H9 (cell line): ENCODE results near the gene ATP11C. TPM values are rescaled to one million over a fixed set of nuclear protein-coding genes. Genes with fewer than 3 reads are reported as not detected.

Source experiments
- DNase-seq: peaks from one replicate; pipeline ENCODE4 v3.0.0-alpha.2; 2017
- H2AFZ ChIP-seq: one replicate; pipeline ENCODE4 v1.6.1; 2013; ENCODE audit warnings: mild to moderate bottlenecking, low read length, control low read depth, moderate library complexity
- H2AK5ac ChIP-seq: 2 replicates; pipeline ENCODE4 v1.6.1; 2013; ENCODE audit warnings: low read length, control low read depth, mixed read lengths; ENCODE audit not compliant: insufficient read length
- H2BK120ac ChIP-seq: one replicate; pipeline ENCODE4 v1.6.1; 2013; ENCODE audit warnings: low read depth, mild to moderate bottlenecking, low read length, control low read depth, inconsistent platforms; ENCODE audit not compliant: poor library complexity, severe bottlenecking
- H2BK12ac ChIP-seq: 2 replicates; pipeline ENCODE4 v1.6.1; 2013; ENCODE audit warnings: low read length, control low read depth, mixed read lengths, low read depth; ENCODE audit not compliant: insufficient read length
- H2BK15ac ChIP-seq: 2 replicates; pipeline ENCODE4 v1.6.1; 2013; ENCODE audit warnings: low read depth, low read length, control low read depth
- H2BK20ac ChIP-seq: one replicate; pipeline ENCODE4 v1.6.1; 2013; ENCODE audit warnings: low read depth, mild to moderate bottlenecking, low read length, control low read depth, inconsistent platforms; ENCODE audit not compliant: poor library complexity, severe bottlenecking
- H2BK5ac ChIP-seq: 2 replicates; pipeline ENCODE4 v1.6.1; 2013; ENCODE audit warnings: low read length, control low read depth, mixed read lengths; ENCODE audit not compliant: insufficient read length
- H3K14ac ChIP-seq: 2 replicates; pipeline ENCODE4 v1.6.1; 2013; ENCODE audit warnings: low read length, control low read depth; ENCODE audit not compliant: insufficient read depth
- H3K18ac ChIP-seq: 2 replicates; pipeline ENCODE4 v1.6.1; 2013; ENCODE audit warnings: low read depth, mild to moderate bottlenecking, mixed read lengths, low read length, control low read depth; ENCODE audit not compliant: insufficient read length
- H3K23ac ChIP-seq: 2 replicates; pipeline ENCODE4 v1.6.1; 2013; ENCODE audit warnings: low read length, control low read depth, mixed read lengths, low read depth; ENCODE audit not compliant: insufficient read length
- H3K23me2 ChIP-seq: 2 replicates; pipeline ENCODE4 v1.6.1; 2013; ENCODE audit warnings: low read depth, mild to moderate bottlenecking, mixed read lengths, low read length, control low read depth; ENCODE audit not compliant: insufficient read length, poor library complexity, severe bottlenecking
- H3K27ac ChIP-seq: 2 replicates; pipeline ENCODE4 v1.5.1; 2013; ENCODE audit warnings: low read length, control low read depth, mixed read lengths, low read depth; ENCODE audit not compliant: insufficient read length
- H3K27me3 ChIP-seq: 2 replicates; pipeline ENCODE4 v1.6.1; 2013; ENCODE audit warnings: low read length, control low read depth, inconsistent platforms; ENCODE audit not compliant: insufficient read depth
- H3K4ac ChIP-seq: 2 replicates; pipeline ENCODE4 v1.6.1; 2013; ENCODE audit warnings: low read depth, mild to moderate bottlenecking, control low read depth, inconsistent platforms, low read length, moderate library complexity
- H3K4me1 ChIP-seq: 2 replicates; pipeline ENCODE4 v1.6.1; 2013; ENCODE audit warnings: low read length, control low read depth, inconsistent platforms; ENCODE audit not compliant: insufficient read depth
- H3K4me2 ChIP-seq: 2 replicates; pipeline ENCODE4 v1.6.1; 2013; ENCODE audit warnings: low read length, control low read depth, mixed read lengths; ENCODE audit not compliant: insufficient read length, insufficient read depth
- H3K56ac ChIP-seq: 2 replicates; pipeline ENCODE4 v1.6.1; 2013; ENCODE audit warnings: low read depth, mild to moderate bottlenecking, mixed read lengths, low read length, control low read depth; ENCODE audit not compliant: insufficient read length
- H3K79me1 ChIP-seq: 2 replicates; pipeline ENCODE4 v1.6.1; 2013; ENCODE audit warnings: low read depth, mild to moderate bottlenecking, moderate library complexity, low read length, control low read depth, inconsistent platforms; ENCODE audit not compliant: insufficient read depth, poor library complexity, severe bottlenecking
- H3K79me2 ChIP-seq: 2 replicates; pipeline ENCODE4 v1.6.1; 2013; ENCODE audit warnings: low read length, control low read depth, inconsistent platforms; ENCODE audit not compliant: insufficient read depth
- H3K9ac ChIP-seq: 2 replicates; pipeline ENCODE4 v1.6.1; 2013; ENCODE audit warnings: low read length, control low read depth, mixed read lengths; ENCODE audit not compliant: insufficient read length; ENCODE audit errors: extremely low read depth
- H3K9me3 ChIP-seq: one replicate; pipeline ENCODE4 v1.6.1; 2013; ENCODE audit warnings: low read depth, low read length, inconsistent platforms; ENCODE audit not compliant: control insufficient read depth
- H3T11ph ChIP-seq: one replicate; pipeline ENCODE4 v1.6.1; 2013; ENCODE audit warnings: mild to moderate bottlenecking, low read length, control low read depth, inconsistent platforms
- H4K20me1 ChIP-seq: one replicate; pipeline ENCODE4 v1.6.1; 2013; ENCODE audit not compliant: control insufficient read depth, insufficient read length, insufficient read depth
- H4K5ac ChIP-seq: 2 replicates; pipeline ENCODE4 v1.6.1; 2013; ENCODE audit warnings: low read depth, mild to moderate bottlenecking, mixed read lengths, low read length, control low read depth; ENCODE audit not compliant: insufficient read length
- H4K8ac ChIP-seq: replicated peaks from 2 replicates; pipeline ENCODE4 v1.6.1; 2013; ENCODE audit warnings: low read length, control low read depth, mixed read lengths, low read depth; ENCODE audit not compliant: insufficient read length
- H4K91ac ChIP-seq: 2 replicates; pipeline ENCODE4 v1.6.1; 2013; ENCODE audit warnings: low read depth, mild to moderate bottlenecking, moderate library complexity, mixed read lengths, low read length, control low read depth; ENCODE audit not compliant: insufficient read length
- H3K27ac Mint-ChIP-seq, 3 experiments: 2 replicates in 2 of 3; 3 replicates in 1 of 3; pipeline ENCODE4 v1.8.0; 2020 to 2021; ENCODE audit warnings: mixed read lengths in 3 of 3, mild to moderate bottlenecking in 1 of 3, moderate library complexity in 1 of 3
- H3K27me3 Mint-ChIP-seq: 2 replicates; pipeline ENCODE4 v1.8.0; 2021; ENCODE audit warnings: low read depth, mild to moderate bottlenecking, moderate library complexity, mixed read lengths
- H3K36me3 Mint-ChIP-seq, 3 experiments: 2 replicates in 2 of 3; 3 replicates in 1 of 3; pipeline ENCODE4 v1.8.0; 2020 to 2021; ENCODE audit warnings: low read depth in 3 of 3, mixed read lengths in 3 of 3; ENCODE audit not compliant: insufficient read depth in 1 of 3
- H3K4me1 Mint-ChIP-seq, 2 experiments: 2 replicates each; pipeline ENCODE4 v1.8.0; 2020; ENCODE audit warnings: mixed read lengths in 2 of 2
- H3K4me3 Mint-ChIP-seq, 2 experiments: 2 replicates in 1 of 2; 3 replicates in 1 of 2; pipeline ENCODE4 v1.8.0; 2020 to 2021; ENCODE audit warnings: mild to moderate bottlenecking in 2 of 2, mixed read lengths in 2 of 2, moderate library complexity in 1 of 2
- H3K9me3 Mint-ChIP-seq, 2 experiments: 2 replicates in 1 of 2; 3 replicates in 1 of 2; pipeline ENCODE4 v1.8.0; 2020; ENCODE audit warnings: mild to moderate bottlenecking in 2 of 2, mixed read lengths in 2 of 2, moderate library complexity in 1 of 2
- WGBS: extraction: QIAGEN DNeasy Blood & Tissue Kit; methylation state at CpG from one replicate; pipeline ENCODE4 v1.1.7; 2013; ENCODE audit warnings: missing lambda C conversion rate, low lambda C conversion rate, mixed read lengths; ENCODE audit not compliant: insufficient read length; ENCODE audit errors: extremely low coverage; 5-methylcytosine and 5-hydroxymethylcytosine counted together
- total RNA-seq: library from RNA; stranded (reverse); gene quantifications from 2 replicates; pipeline ENCODE4 v1.2.1, GENCODE V29; 2021
- TF ChIP-seq, protein P1 (sequence below): fragments of 200-600 bp; sonication (generic); conservative IDR thresholded peaks from 3 replicates; pipeline ENCODE4 v1.8.0; 2021; ENCODE audit warnings: antibody characterized with exemption, mild to moderate bottlenecking

The ATP11C gene
- total RNA-seq, 1 experiment from 2014 or later: 28.4 TPM

DNA sequence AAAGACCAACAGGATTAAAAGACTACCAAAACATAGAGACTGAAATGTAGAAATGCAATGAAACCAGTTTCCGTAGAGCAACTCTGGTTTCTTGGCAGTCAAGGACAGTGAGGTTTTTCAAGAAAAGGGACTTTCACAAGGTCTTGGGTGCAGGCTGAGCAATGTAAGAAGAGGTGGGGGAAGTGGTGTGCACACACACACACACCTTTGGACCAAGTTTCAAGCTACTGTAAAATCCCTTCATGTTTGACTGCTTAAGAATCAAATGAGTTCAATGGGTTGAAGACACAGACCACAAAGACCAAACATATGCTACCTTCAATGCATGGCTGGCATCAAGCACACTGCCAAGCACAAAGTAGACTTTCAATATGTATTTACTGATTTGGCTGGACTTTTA is 207.1 kb downstream of the ATP11C start:
- Histone ChIP-seq H4K8ac (no peak overlapping the region), H4K5ac (no peak overlapping the region), H3K18ac (no peak overlapping the region), H3K79me1 (no peaks in the 10 kb centered on the region), H2BK5ac (no peak overlapping the region), H3K23ac (no peak overlapping the region), H2BK15ac (no peak overlapping the region), H3K79me2 (no peaks in the 10 kb centered on the region), H3K14ac (no peak overlapping the region), H3K27ac (no peak overlapping the region), H3T11ph (no peak overlapping the region), H2BK12ac (no peak overlapping the region), H3K27me3 (no peaks in the 10 kb centered on the region), H4K20me1 (no peaks in the 10 kb centered on the region), H2BK20ac (no peak overlapping the region), H3K4me2 (no peak overlapping the region), H3K9ac (no peak overlapping the region), H3K4ac (no peak overlapping the region), H3K4me1 (no peaks in the 10 kb centered on the region), H4K91ac (no peak overlapping the region), H3K9me3 (no peaks in the 10 kb centered on the region), H3K56ac (no peak overlapping the region), H2AK5ac (no peak overlapping the region), H3K23me2 (no peaks in the 10 kb centered on the region), H2AFZ (no peak overlapping the region), H2BK120ac (no peak overlapping the region)
- peaks cover 0 to 2% of the 10 kb centered on the region in 2 experiments; a peak in 1 of 4 replicates for H3K4me1 Mint-ChIP-seq
- peaks cover 0 to 46% of the 10 kb centered on the region in 2 experiments; a peak in 2 of 5 replicates for H3K9me3 Mint-ChIP-seq
- no CpG with 5 or more reads among the region's 1 CpG for WGBS
- no peak overlapping the region for H3K4me3 Mint-ChIP-seq
- H3K27me3 Mint-ChIP-seq: no peaks in the 10 kb centered on the region
- peaks cover 0 to 5% (median 4%) of the 10 kb centered on the region in 3 experiments; a peak in 2 of 7 replicates for H3K36me3 Mint-ChIP-seq
- H3K27ac Mint-ChIP-seq: no peak overlapping the region
- TF ChIP-seq, protein P1, sequence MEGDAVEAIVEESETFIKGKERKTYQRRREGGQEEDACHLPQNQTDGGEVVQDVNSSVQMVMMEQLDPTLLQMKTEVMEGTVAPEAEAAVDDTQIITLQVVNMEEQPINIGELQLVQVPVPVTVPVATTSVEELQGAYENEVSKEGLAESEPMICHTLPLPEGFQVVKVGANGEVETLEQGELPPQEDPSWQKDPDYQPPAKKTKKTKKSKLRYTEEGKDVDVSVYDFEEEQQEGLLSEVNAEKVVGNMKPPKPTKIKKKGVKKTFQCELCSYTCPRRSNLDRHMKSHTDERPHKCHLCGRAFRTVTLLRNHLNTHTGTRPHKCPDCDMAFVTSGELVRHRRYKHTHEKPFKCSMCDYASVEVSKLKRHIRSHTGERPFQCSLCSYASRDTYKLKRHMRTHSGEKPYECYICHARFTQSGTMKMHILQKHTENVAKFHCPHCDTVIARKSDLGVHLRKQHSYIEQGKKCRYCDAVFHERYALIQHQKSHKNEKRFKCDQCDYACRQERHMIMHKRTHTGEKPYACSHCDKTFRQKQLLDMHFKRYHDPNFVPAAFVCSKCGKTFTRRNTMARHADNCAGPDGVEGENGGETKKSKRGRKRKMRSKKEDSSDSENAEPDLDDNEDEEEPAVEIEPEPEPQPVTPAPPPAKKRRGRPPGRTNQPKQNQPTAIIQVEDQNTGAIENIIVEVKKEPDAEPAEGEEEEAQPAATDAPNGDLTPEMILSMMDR: no peak
- no peak for DNase-seq
